Bone marrow (tissue), 2 donors: ENCODE results near the gene MDK.
A peak's percentile ranks its signal among the peaks of the same experiment; 100 is the strongest.

Source experiments
- DNase-seq, 2 donors: peaks; one replicate each; lab custom pipeline; 2025; lab: John Stamatoyannopoulos, UW

MDK gene

GRCh38 chr11:46402957-46403902 lies 21.8 kb downstream of the MDK start:
- DNase-seq, result no peak

GRCh38 chr11:46404476-46405017 lies 23.1 kb downstream of the MDK start:
- no peak for DNase-seq

- DNase-seq, result no peak
These were observed 26.2 kb downstream of the MDK start for GRCh38 chr11:46407635-46408034.

GRCh38 chr11:46408407-46408986 lies 27.0 kb downstream of the MDK start:
- DNase-seq, result no peak

- no peak for DNase-seq
These were observed 28.6 kb downstream of the MDK start for GRCh38 chr11:46410021-46410420.

GRCh38 chr11:46413760-46414465 lies 32.4 kb downstream of the MDK start:
- DNase-seq, result no peak

- DNase-seq, result no peak
These were observed 33.0 kb downstream of the MDK start for GRCh38 chr11:46414466-46414796.

- DNase-seq, result no peak
These were observed 33.4 kb downstream of the MDK start for GRCh38 chr11:46414879-46415278.

GRCh38 chr11:46417711-46418110 lies 36.2 kb downstream of the MDK start:
- DNase-seq, result no peak

- DNase-seq, result no peak
These were observed 37.3 kb downstream of the MDK start for GRCh38 chr11:46418751-46419150.

GRCh38 chr11:46420513-46420912 lies 39.0 kb downstream of the MDK start:
- DNase-seq, result no peak

- no peak for DNase-seq
These were observed 39.9 kb downstream of the MDK start for GRCh38 chr11:46421257-46421880.

GRCh38 chr11:46422588-46422987 lies 41.1 kb downstream of the MDK start:
- no peak for DNase-seq

GRCh38 chr11:46426233-46426991 lies 44.9 kb downstream of the MDK start:
- no peak for DNase-seq

GRCh38 chr11:46427364-46427763 lies 45.9 kb downstream of the MDK start:
- DNase-seq, result no peak

- no peak for DNase-seq
These were observed 48.2 kb downstream of the MDK start for GRCh38 chr11:46429717-46430116.

GRCh38 chr11:46431211-46431610 lies 49.7 kb downstream of the MDK start:
- peak in 1 of 2 donors; percentile 1 for DNase-seq
